GDM1 (cell line): Measurements from ENCODE around the gene DLG2.
"Not testable (repeated sequence)": the region's sequence is repeated elsewhere in the genome, so short reads cannot be mapped to it uniquely, and the experiment has no call there.

ENCODE experiments used
- DNase-seq: peaks from one replicate; lab custom pipeline; 2025; lab: John Stamatoyannopoulos, UW

The DLG2 gene

GRCh38 chr11:85229723-85230122, 397.4 kb downstream of the DLG2 start:
- DNase-seq = not testable (repeated sequence)

- DNase-seq = no peak
Observed at GRCh38 chr11:85196968-85197367, 430.2 kb downstream of the DLG2 start.

GRCh38 chr11:85195934-85196333, 431.2 kb downstream of the DLG2 start:
- DNase-seq = no peak

GRCh38 chr11:85187992-85188391, 439.2 kb downstream of the DLG2 start:
- no peak for DNase-seq

- no peak for DNase-seq
Observed at GRCh38 chr11:85184721-85185120, 442.4 kb downstream of the DLG2 start.

- no peak for DNase-seq
Observed at GRCh38 chr11:85182441-85183387, 444.4 kb downstream of the DLG2 start.

GRCh38 chr11:85180528-85180927, 446.6 kb downstream of the DLG2 start:
- no peak for DNase-seq

- no peak for DNase-seq
Observed at GRCh38 chr11:85171648-85172257, 455.4 kb downstream of the DLG2 start.

- DNase-seq = no peak
Observed at GRCh38 chr11:85170184-85170583, 457.0 kb downstream of the DLG2 start.

GRCh38 chr11:85167471-85167870, 459.7 kb downstream of the DLG2 start:
- DNase-seq = no peak

GRCh38 chr11:85167038-85167437, 460.1 kb downstream of the DLG2 start:
- no peak for DNase-seq

GRCh38 chr11:85165819-85166218, 461.3 kb downstream of the DLG2 start:
- DNase-seq = no peak

- DNase-seq = no peak
Observed at GRCh38 chr11:85164743-85165142, 462.4 kb downstream of the DLG2 start.

GRCh38 chr11:85154294-85154693, 472.9 kb downstream of the DLG2 start:
- DNase-seq = no peak

GRCh38 chr11:85137597-85137996, 489.5 kb downstream of the DLG2 start:
- no peak for DNase-seq

GRCh38 chr11:85133636-85134035, 493.5 kb downstream of the DLG2 start:
- DNase-seq = no peak

GRCh38 chr11:85132851-85133585, 494.1 kb downstream of the DLG2 start:
- DNase-seq = no peak

- DNase-seq = no peak
Observed at GRCh38 chr11:85127349-85127748, 499.8 kb downstream of the DLG2 start.

GRCh38 chr11:85123752-85124231, 503.4 kb downstream of the DLG2 start:
- DNase-seq = no peak

GRCh38 chr11:85118151-85118550, 509.0 kb downstream of the DLG2 start:
- no peak for DNase-seq

- DNase-seq = no peak
Observed at GRCh38 chr11:85115798-85116197, 511.3 kb downstream of the DLG2 start.

- no peak for DNase-seq
Observed at GRCh38 chr11:85114786-85115185, 512.4 kb downstream of the DLG2 start.

GRCh38 chr11:85110246-85110645, 516.9 kb downstream of the DLG2 start:
- not testable (repeated sequence) for DNase-seq
